Measurements from ENCODE around the gene VSIR. TPM values are rescaled to one million over a fixed set of nuclear protein-coding genes. Genes with fewer than 3 reads are reported as not detected.
A peak's percentile ranks its signal among the peaks of the same experiment; 100 is the strongest.

The VSIR gene
- total and polyA plus RNA-seq, 11 donors: 32.6 to 181 (median 83.2) TPM

- H3K4me1 ChIP-seq: peaks cover 0 to 50% (median 27%) of the 10 kb centered on the region in 12 donors
- DNase-seq: peak in 2 of 5 donors; percentile 23 to 26
- no peak for ATAC-seq
- 79 to 88% (median 85%) methylated on average over 15 of the region's 15 CpGs for WGBS, 4 donors
- H3K27ac ChIP-seq: no peak overlapping the region
- H3K36me3 ChIP-seq: peaks cover 3 to 63% (median 59%) of the 10 kb centered on the region in 9 donors
- intact Hi-C loops (cut with DNase I): loop anchor here in 7 of 10 donors (5.0 to 10.0 kb wide), 6 partner anchors 82 to 501 kb away; partner anchors contain the start of genes SLC29A3 (in 3 of the 7) and CDH23 (in 1 of the 7)
- H3K27me3 ChIP-seq: no peaks in the 10 kb centered on the region
- H3K4me3 ChIP-seq: no peak overlapping the region
- H3K9me3 ChIP-seq: no peaks in the 10 kb centered on the region
- TF ChIP-seq CTCF (IDR thresholded peaks at IDR 0.05) (no peak), POLR2A (IDR thresholded peaks at IDR 0.05) (no peak)
Observed at GRCh38 chr10:71815515-71816130, 42.3 kb upstream of the VSIR start.

DNA sequence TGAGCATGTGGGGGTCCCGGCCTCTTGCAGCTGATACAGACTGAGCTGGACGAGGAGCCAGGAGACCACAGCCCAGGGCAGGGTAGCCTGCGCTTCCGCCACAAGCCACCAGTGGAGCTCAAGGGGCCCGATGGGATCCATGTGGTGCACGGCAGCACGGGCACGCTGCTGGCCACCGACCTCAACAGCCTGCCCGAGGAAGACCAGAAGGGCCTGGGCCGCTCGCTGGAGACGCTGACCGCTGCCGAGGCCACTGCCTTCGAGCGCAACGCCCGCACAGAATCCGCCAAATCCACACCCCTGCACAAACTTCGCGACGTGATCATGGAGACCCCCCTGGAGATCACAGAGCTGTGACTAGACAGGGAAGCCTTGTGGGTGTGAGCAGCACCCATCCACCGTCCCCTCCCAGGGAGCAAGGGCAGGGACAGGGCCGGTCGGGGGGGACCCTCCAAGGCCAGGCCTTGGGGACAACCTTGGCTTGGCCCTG is 41.6 kb upstream of the VSIR start:
- Histone ChIP-seq H3K9me3 (no peaks in the 10 kb centered on the region), H3K27me3 (no peaks in the 10 kb centered on the region), H3K4me1 (peaks cover 0 to 50% (median 27%) of the 10 kb centered on the region in 12 donors), H3K27ac (no peak overlapping the region), H3K4me3 (no peak overlapping the region), H3K36me3 (peaks cover 3 to 56% (median 53%) of the 10 kb centered on the region in 9 donors)
- DNase-seq (peak in 2 of 5 donors; percentile 26 to 64), ATAC-seq (no peak)
- 88 to 92% (median 91%) methylated on average over 15 to 26 of the region's 26 CpGs for WGBS, 4 donors
- intact Hi-C loops (cut with DNase I): loop anchor here in 8 of 10 donors (5.0 to 10.0 kb wide), 12 partner anchors 82 to 503 kb away; partner anchors contain the start of genes SLC29A3 (in 4 of the 8) and CDH23 (in 2 of the 8)
- TF ChIP-seq POLR2A (IDR thresholded peaks at IDR 0.05) (no peak), CTCF (IDR thresholded peaks at IDR 0.05) (no peak)

- Histone ChIP-seq H3K4me3 (no peak overlapping the region), H3K27me3 (peaks cover 0 to 1% (median 0%) of the 10 kb centered on the region in 9 donors), H3K36me3 (peaks cover 3 to 37% (median 34%) of the 10 kb centered on the region in 9 donors), H3K27ac (no peak overlapping the region), H3K4me1 (peaks cover 0 to 38% (median 18%) of the 10 kb centered on the region in 12 donors), H3K9me3 (no peaks in the 10 kb centered on the region)
- WGBS, 4 donors: 52 to 71% (median 60%) methylated on average over 4 to 11 of the region's 11 CpGs
- no peak for TF ChIP-seq POLR2A (IDR thresholded peaks at IDR 0.05)
- no peak for TF ChIP-seq CTCF (IDR thresholded peaks at IDR 0.05)
- intact Hi-C loops (cut with DNase I): loop anchor here in 8 of 10 donors (2.0 to 10.0 kb wide), 12 partner anchors 104 to 501 kb away; partner anchors contain the start of genes SLC29A3 (in 4 of the 8) and CDH23 (in 2 of the 8)
- ATAC-seq (peak in 3 of 4 donors; percentile 5 to 13 (median 9)), DNase-seq (peak in 2 of 5 donors; percentile 25 to 55)
Observed at GRCh38 chr10:71812913-71813590, 39.7 kb upstream of the VSIR start.

Data from heart left ventricle (tissue), 16 donors.